HepG2 (cell line): ENCODE data around the gene PYCR2. TPM values are rescaled to one million over a fixed set of nuclear protein-coding genes. Genes with fewer than 3 reads are reported as not detected.

Experiments
- ARNT2 ChIP-seq: sonication (generic); formaldehyde crosslinking; IDR thresholded peaks from 2 replicates; pipeline ENCODE4 v1.8.0; 2022; ENCODE audit warnings: mild to moderate bottlenecking, low read depth, missing genetic modification reagents, moderate library complexity
- ASH2L ChIP-seq: fragments of 300-600, 200-600 bp; sonication (generic); IDR thresholded peaks from 2 replicates; pipeline ENCODE4 v1.7.0; 2017; ENCODE audit warnings: low read depth, mild to moderate bottlenecking, moderate library complexity, mixed read lengths, low read length; ENCODE audit not compliant: insufficient read length
- CBX1 ChIP-seq: IDR thresholded peaks from one replicate; pipeline ENCODE4 v1.6.1; 2016; ENCODE audit warnings: antibody characterized with exemption, low read depth
- FOXJ3 ChIP-seq: sonication (generic); formaldehyde crosslinking; IDR thresholded peaks from 2 replicates; pipeline ENCODE4 v1.4.0; 2020; ENCODE audit warnings: missing genetic modification reagents, mild to moderate bottlenecking, borderline replicate concordance
- GLI4 ChIP-seq: sonication (generic); formaldehyde crosslinking; IDR thresholded peaks from 2 replicates; pipeline ENCODE4 v1.5.1; 2020; ENCODE audit warnings: missing genetic modification reagents, mild to moderate bottlenecking, moderate library complexity, borderline replicate concordance
- GTF3A ChIP-seq: sonication (generic); formaldehyde crosslinking; conservative IDR thresholded peaks from 2 replicates; pipeline ENCODE4 v1.4.0; 2020; ENCODE audit warnings: mild to moderate bottlenecking, missing genetic modification reagents
- HOXD1 ChIP-seq: sonication (generic); formaldehyde crosslinking; IDR thresholded peaks from 2 replicates; pipeline ENCODE4 v1.5.0; 2020; ENCODE audit warnings: missing genetic modification reagents
- MYNN ChIP-seq: sonication (generic); formaldehyde crosslinking; IDR thresholded peaks from 2 replicates; pipeline ENCODE4 v1.4.0; 2020; ENCODE audit warnings: mild to moderate bottlenecking, low read depth, missing genetic modification reagents
- NPAS2 ChIP-seq: sonication (generic); formaldehyde crosslinking; IDR thresholded peaks from 2 replicates; pipeline ENCODE4 v1.8.0; 2022; ENCODE audit warnings: mild to moderate bottlenecking, missing genetic modification reagents, borderline replicate concordance
- PAF1 ChIP-seq: IDR thresholded peaks from 2 replicates; pipeline ENCODE4 v1.6.1; 2016; ENCODE audit warnings: missing genetic modification reagents, missing compliant biosample characterization
- SIX4 ChIP-seq: sonication (generic); formaldehyde crosslinking; IDR thresholded peaks from 2 replicates; pipeline ENCODE4 v1.4.0; 2020; ENCODE audit warnings: missing genetic modification reagents
- SMAD9 ChIP-seq: sonication (generic); formaldehyde crosslinking; IDR thresholded peaks from 2 replicates; pipeline ENCODE4 v1.5.1; 2020; ENCODE audit warnings: mild to moderate bottlenecking, missing genetic modification reagents
- ZBTB7A ChIP-seq: sonication (generic); formaldehyde crosslinking; IDR thresholded peaks from 2 replicates; pipeline ENCODE4 v1.8.0; 2022; ENCODE audit warnings: mild to moderate bottlenecking, missing genetic modification reagents
- ZNF20 ChIP-seq: sonication (generic); formaldehyde crosslinking; IDR thresholded peaks from 2 replicates; pipeline ENCODE4 v1.4.0; 2020; ENCODE audit warnings: mild to moderate bottlenecking, moderate library complexity, missing genetic modification reagents
- ZNF496 ChIP-seq: sonication (generic); formaldehyde crosslinking; IDR thresholded peaks from 2 replicates; pipeline ENCODE4 v1.8.1; 2023; ENCODE audit warnings: mild to moderate bottlenecking, moderate library complexity, missing genetic modification reagents; ENCODE audit not compliant: insufficient replicate concordance
- ZNF672 ChIP-seq: sonication (generic); formaldehyde crosslinking; IDR thresholded peaks from 2 replicates; pipeline ENCODE4 v1.8.1; 2022; ENCODE audit warnings: missing genetic modification reagents
- ZNF740 ChIP-seq: sonication (generic); formaldehyde crosslinking; IDR thresholded peaks from 2 replicates; pipeline ENCODE4 v1.4.0; 2020; ENCODE audit warnings: missing genetic modification reagents
- ZNF839 ChIP-seq: sonication (generic); formaldehyde crosslinking; IDR thresholded peaks from 2 replicates; pipeline ENCODE4 v1.4.0; 2020; ENCODE audit warnings: missing genetic modification reagents, mild to moderate bottlenecking, borderline replicate concordance
- ZSCAN20 ChIP-seq: sonication (generic); formaldehyde crosslinking; IDR thresholded peaks from 2 replicates; pipeline ENCODE4 v1.4.0; 2020; ENCODE audit warnings: missing genetic modification reagents, mild to moderate bottlenecking, borderline replicate concordance
- polyA plus RNA-seq, 8 experiments: library from polyadenylated mRNA; depleted of rRNA in 3 of 8; stranded (reverse) in 7 of 8; unstranded in 1 of 8; fragments of >200 nt; fragmentation: Illumina TruSeq in 4 of 8; extraction: Trizol in 4 of 8; gene quantifications; 2 replicates each; pipeline versions ENCODE4 v1.2.1 to v1.2.3, GENCODE V29; 2011 to 2016; ENCODE audit warnings: low read depth in 4 of 8, missing spikeins in 1 of 8, mixed read lengths in 1 of 8; ENCODE audit not compliant: insufficient read depth in 1 of 8
- total RNA-seq, 5 experiments: library from RNA; depleted of rRNA; stranded (reverse); fragments of >200 nt; fragmentation: Illumina TruSeq; extraction: Trizol; gene quantifications; 2 replicates each; pipeline ENCODE4 v1.2.3, GENCODE V29; 2016; ENCODE audit warnings: low read depth in 1 of 5
- TF ChIP-seq, protein P1 (sequence below): IDR thresholded peaks from 2 replicates; pipeline ENCODE4 v1.6.1; 2016; ENCODE audit warnings: missing biosample characterization, missing genetic modification reagents, low read depth
- TF ChIP-seq, protein P2 (sequence below): IDR thresholded peaks from 2 replicates; pipeline ENCODE4 v1.6.1; 2016; ENCODE audit warnings: low read depth, control low read depth

Gene PYCR2
- total and polyA plus RNA-seq, 2 of the 13 experiments (the other 11 are each of a cell fraction or from before 2014, with no cell fraction given), result 47.2 to 47.8 TPM

DNA sequence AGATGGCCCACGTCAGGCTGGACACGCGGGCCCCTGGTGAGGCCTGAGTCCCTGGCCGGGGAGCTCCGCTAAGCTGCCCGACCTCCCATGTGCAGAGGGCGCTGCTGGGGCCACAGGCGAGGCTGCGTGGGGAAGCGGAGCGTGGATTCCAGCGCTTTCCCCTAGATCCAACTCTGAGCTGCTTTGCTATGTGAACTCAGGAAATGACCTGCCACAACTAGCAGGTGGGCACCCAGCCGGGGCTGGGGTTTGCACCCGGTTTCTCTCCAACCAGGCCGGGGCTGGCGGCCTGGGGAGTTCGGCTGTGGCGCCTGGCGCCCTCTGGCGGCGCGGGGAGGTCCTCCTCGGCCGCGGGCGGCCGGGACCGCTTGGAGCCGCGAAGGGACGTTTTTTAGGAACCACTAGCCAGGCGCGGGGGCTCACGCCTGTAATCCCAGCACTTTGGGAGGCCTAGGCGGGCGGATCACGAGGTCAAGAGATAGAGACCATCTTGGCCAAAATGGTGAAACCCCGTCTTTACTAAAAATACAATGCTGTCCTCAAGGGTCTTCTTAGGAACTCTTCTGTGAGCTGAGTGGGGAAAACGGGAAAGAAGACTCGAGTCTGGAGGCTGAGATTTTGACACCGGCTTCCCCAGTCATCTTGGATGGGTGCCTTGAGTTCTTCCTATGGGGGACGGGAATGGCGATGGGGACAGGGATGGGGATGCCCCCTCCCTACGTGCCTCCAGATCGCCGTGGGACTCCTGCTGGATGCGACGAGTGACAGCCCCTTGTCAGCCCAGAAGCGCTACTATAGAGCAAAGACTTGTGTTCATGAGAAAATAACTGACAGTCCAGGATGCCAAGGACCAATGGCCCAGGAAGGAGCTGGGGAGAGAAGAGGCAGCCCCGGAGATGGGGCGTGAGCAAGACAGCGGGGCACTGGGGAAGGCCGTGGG, 12.6 kb downstream of the PYCR2 start (continued):
- TF ChIP-seq ZNF496 (CRISPR knock-in tag) (no peak), SMAD9 (no peak), PAF1 (no peak), ZNF740 (CRISPR knock-in tag) (no peak), ZSCAN20 (no peak), ZNF839 (CRISPR knock-in tag) (no peak), HOXD1 (CRISPR knock-in tag) (no peak), CBX1 (no peak), SIX4 (no peak), NPAS2 (CRISPR knock-in tag) (no peak), FOXJ3 (no peak), ARNT2 (CRISPR knock-in tag) (0 out of 2 replicates have a peak, but pooled peaks have one; percentile 37), ASH2L (no peak), ZNF20 (CRISPR knock-in tag) (no peak), ZBTB7A (no peak), GLI4 (no peak), ZNF672 (CRISPR knock-in tag) (no peak), GTF3A (CRISPR knock-in tag) (no peak), MYNN (CRISPR knock-in tag) (no peak)
- TF ChIP-seq, protein P1, sequence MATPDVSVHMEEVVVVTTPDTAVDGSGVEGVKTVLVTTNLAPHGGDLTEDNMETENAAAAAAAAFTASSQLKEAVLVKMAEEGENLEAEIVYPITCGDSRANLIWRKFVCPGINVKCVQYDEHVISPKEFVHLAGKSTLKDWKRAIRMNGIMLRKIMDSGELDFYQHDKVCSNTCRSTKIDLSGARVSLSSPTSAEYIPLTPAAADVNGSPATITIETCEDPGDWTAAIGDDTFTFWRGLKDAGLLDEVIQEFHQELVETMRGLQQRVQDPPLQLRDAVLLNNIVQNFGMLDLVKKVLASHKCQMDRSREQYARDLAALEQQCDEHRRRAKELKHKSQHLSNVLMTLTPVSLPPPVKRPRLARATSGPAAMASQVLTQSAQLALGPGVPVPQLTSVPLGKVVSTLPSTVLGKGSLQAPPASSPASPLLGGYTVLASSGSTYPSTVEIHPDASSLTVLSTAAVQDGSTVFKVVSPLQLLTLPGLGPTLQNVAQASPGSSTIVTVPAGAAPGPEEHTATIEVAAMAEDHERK, result no peak
- TF ChIP-seq, protein P2, sequence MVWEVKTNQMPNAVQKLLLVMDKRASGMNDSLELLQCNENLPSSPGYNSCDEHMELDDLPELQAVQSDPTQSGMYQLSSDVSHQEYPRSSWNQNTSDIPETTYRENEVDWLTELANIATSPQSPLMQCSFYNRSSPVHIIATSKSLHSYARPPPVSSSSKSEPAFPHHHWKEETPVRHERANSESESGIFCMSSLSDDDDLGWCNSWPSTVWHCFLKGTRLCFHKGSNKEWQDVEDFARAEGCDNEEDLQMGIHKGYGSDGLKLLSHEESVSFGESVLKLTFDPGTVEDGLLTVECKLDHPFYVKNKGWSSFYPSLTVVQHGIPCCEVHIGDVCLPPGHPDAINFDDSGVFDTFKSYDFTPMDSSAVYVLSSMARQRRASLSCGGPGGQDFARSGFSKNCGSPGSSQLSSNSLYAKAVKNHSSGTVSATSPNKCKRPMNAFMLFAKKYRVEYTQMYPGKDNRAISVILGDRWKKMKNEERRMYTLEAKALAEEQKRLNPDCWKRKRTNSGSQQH (CRISPR knock-in tag), result no peak
